H9 (cell line): ENCODE data around the gene MIPOL1. TPM values are rescaled to one million over a fixed set of nuclear protein-coding genes. Genes with fewer than 3 reads are reported as not detected.

Experiments
- DNase-seq: peaks from one replicate; pipeline ENCODE4 v3.0.0-alpha.2; 2017
- H2AFZ ChIP-seq: one replicate; pipeline ENCODE4 v1.6.1; 2013; ENCODE audit warnings: mild to moderate bottlenecking, low read length, control low read depth, moderate library complexity
- H2AK5ac ChIP-seq: 2 replicates; pipeline ENCODE4 v1.6.1; 2013; ENCODE audit warnings: low read length, control low read depth, mixed read lengths; ENCODE audit not compliant: insufficient read length
- H2BK120ac ChIP-seq: one replicate; pipeline ENCODE4 v1.6.1; 2013; ENCODE audit warnings: low read depth, mild to moderate bottlenecking, low read length, control low read depth, inconsistent platforms; ENCODE audit not compliant: poor library complexity, severe bottlenecking
- H2BK12ac ChIP-seq: 2 replicates; pipeline ENCODE4 v1.6.1; 2013; ENCODE audit warnings: low read length, control low read depth, mixed read lengths, low read depth; ENCODE audit not compliant: insufficient read length
- H2BK15ac ChIP-seq: 2 replicates; pipeline ENCODE4 v1.6.1; 2013; ENCODE audit warnings: low read depth, low read length, control low read depth
- H2BK20ac ChIP-seq: one replicate; pipeline ENCODE4 v1.6.1; 2013; ENCODE audit warnings: low read depth, mild to moderate bottlenecking, low read length, control low read depth, inconsistent platforms; ENCODE audit not compliant: poor library complexity, severe bottlenecking
- H2BK5ac ChIP-seq: 2 replicates; pipeline ENCODE4 v1.6.1; 2013; ENCODE audit warnings: low read length, control low read depth, mixed read lengths; ENCODE audit not compliant: insufficient read length
- H3K14ac ChIP-seq: 2 replicates; pipeline ENCODE4 v1.6.1; 2013; ENCODE audit warnings: low read length, control low read depth; ENCODE audit not compliant: insufficient read depth
- H3K18ac ChIP-seq: 2 replicates; pipeline ENCODE4 v1.6.1; 2013; ENCODE audit warnings: low read depth, mild to moderate bottlenecking, mixed read lengths, low read length, control low read depth; ENCODE audit not compliant: insufficient read length
- H3K23ac ChIP-seq: 2 replicates; pipeline ENCODE4 v1.6.1; 2013; ENCODE audit warnings: low read length, control low read depth, mixed read lengths, low read depth; ENCODE audit not compliant: insufficient read length
- H3K23me2 ChIP-seq: 2 replicates; pipeline ENCODE4 v1.6.1; 2013; ENCODE audit warnings: low read depth, mild to moderate bottlenecking, mixed read lengths, low read length, control low read depth; ENCODE audit not compliant: insufficient read length, poor library complexity, severe bottlenecking
- H3K27ac ChIP-seq: 2 replicates; pipeline ENCODE4 v1.5.1; 2013; ENCODE audit warnings: low read length, control low read depth, mixed read lengths, low read depth; ENCODE audit not compliant: insufficient read length
- H3K27me3 ChIP-seq: 2 replicates; pipeline ENCODE4 v1.6.1; 2013; ENCODE audit warnings: low read length, control low read depth, inconsistent platforms; ENCODE audit not compliant: insufficient read depth
- H3K4ac ChIP-seq: 2 replicates; pipeline ENCODE4 v1.6.1; 2013; ENCODE audit warnings: low read depth, mild to moderate bottlenecking, control low read depth, inconsistent platforms, low read length, moderate library complexity
- H3K4me1 ChIP-seq: 2 replicates; pipeline ENCODE4 v1.6.1; 2013; ENCODE audit warnings: low read length, control low read depth, inconsistent platforms; ENCODE audit not compliant: insufficient read depth
- H3K4me2 ChIP-seq: 2 replicates; pipeline ENCODE4 v1.6.1; 2013; ENCODE audit warnings: low read length, control low read depth, mixed read lengths; ENCODE audit not compliant: insufficient read length, insufficient read depth
- H3K56ac ChIP-seq: 2 replicates; pipeline ENCODE4 v1.6.1; 2013; ENCODE audit warnings: low read depth, mild to moderate bottlenecking, mixed read lengths, low read length, control low read depth; ENCODE audit not compliant: insufficient read length
- H3K79me1 ChIP-seq: 2 replicates; pipeline ENCODE4 v1.6.1; 2013; ENCODE audit warnings: low read depth, mild to moderate bottlenecking, moderate library complexity, low read length, control low read depth, inconsistent platforms; ENCODE audit not compliant: insufficient read depth, poor library complexity, severe bottlenecking
- H3K79me2 ChIP-seq: 2 replicates; pipeline ENCODE4 v1.6.1; 2013; ENCODE audit warnings: low read length, control low read depth, inconsistent platforms; ENCODE audit not compliant: insufficient read depth
- H3K9ac ChIP-seq: 2 replicates; pipeline ENCODE4 v1.6.1; 2013; ENCODE audit warnings: low read length, control low read depth, mixed read lengths; ENCODE audit not compliant: insufficient read length; ENCODE audit errors: extremely low read depth
- H3K9me3 ChIP-seq: one replicate; pipeline ENCODE4 v1.6.1; 2013; ENCODE audit warnings: low read depth, low read length, inconsistent platforms; ENCODE audit not compliant: control insufficient read depth
- H3T11ph ChIP-seq: one replicate; pipeline ENCODE4 v1.6.1; 2013; ENCODE audit warnings: mild to moderate bottlenecking, low read length, control low read depth, inconsistent platforms
- H4K20me1 ChIP-seq: one replicate; pipeline ENCODE4 v1.6.1; 2013; ENCODE audit not compliant: control insufficient read depth, insufficient read length, insufficient read depth
- H4K5ac ChIP-seq: 2 replicates; pipeline ENCODE4 v1.6.1; 2013; ENCODE audit warnings: low read depth, mild to moderate bottlenecking, mixed read lengths, low read length, control low read depth; ENCODE audit not compliant: insufficient read length
- H4K8ac ChIP-seq: replicated peaks from 2 replicates; pipeline ENCODE4 v1.6.1; 2013; ENCODE audit warnings: low read length, control low read depth, mixed read lengths, low read depth; ENCODE audit not compliant: insufficient read length
- H4K91ac ChIP-seq: 2 replicates; pipeline ENCODE4 v1.6.1; 2013; ENCODE audit warnings: low read depth, mild to moderate bottlenecking, moderate library complexity, mixed read lengths, low read length, control low read depth; ENCODE audit not compliant: insufficient read length
- H3K27ac Mint-ChIP-seq, 3 experiments: 2 replicates in 2 of 3; 3 replicates in 1 of 3; pipeline ENCODE4 v1.8.0; 2020 to 2021; ENCODE audit warnings: mixed read lengths in 3 of 3, mild to moderate bottlenecking in 1 of 3, moderate library complexity in 1 of 3
- H3K27me3 Mint-ChIP-seq: 2 replicates; pipeline ENCODE4 v1.8.0; 2021; ENCODE audit warnings: low read depth, mild to moderate bottlenecking, moderate library complexity, mixed read lengths
- H3K36me3 Mint-ChIP-seq, 3 experiments: 2 replicates in 2 of 3; 3 replicates in 1 of 3; pipeline ENCODE4 v1.8.0; 2020 to 2021; ENCODE audit warnings: low read depth in 3 of 3, mixed read lengths in 3 of 3; ENCODE audit not compliant: insufficient read depth in 1 of 3
- H3K4me1 Mint-ChIP-seq, 2 experiments: 2 replicates each; pipeline ENCODE4 v1.8.0; 2020; ENCODE audit warnings: mixed read lengths in 2 of 2
- H3K4me3 Mint-ChIP-seq, 2 experiments: 2 replicates in 1 of 2; 3 replicates in 1 of 2; pipeline ENCODE4 v1.8.0; 2020 to 2021; ENCODE audit warnings: mild to moderate bottlenecking in 2 of 2, mixed read lengths in 2 of 2, moderate library complexity in 1 of 2
- H3K9me3 Mint-ChIP-seq, 2 experiments: 2 replicates in 1 of 2; 3 replicates in 1 of 2; pipeline ENCODE4 v1.8.0; 2020; ENCODE audit warnings: mild to moderate bottlenecking in 2 of 2, mixed read lengths in 2 of 2, moderate library complexity in 1 of 2
- WGBS: extraction: QIAGEN DNeasy Blood & Tissue Kit; methylation state at CpG from one replicate; pipeline ENCODE4 v1.1.7; 2013; ENCODE audit warnings: missing lambda C conversion rate, low lambda C conversion rate, mixed read lengths; ENCODE audit not compliant: insufficient read length; ENCODE audit errors: extremely low coverage; 5-methylcytosine and 5-hydroxymethylcytosine counted together
- total RNA-seq: library from RNA; stranded (reverse); gene quantifications from 2 replicates; pipeline ENCODE4 v1.2.1, GENCODE V29; 2021
- TF ChIP-seq, protein P1 (sequence below): fragments of 200-600 bp; sonication (generic); conservative IDR thresholded peaks from 3 replicates; pipeline ENCODE4 v1.8.0; 2021; ENCODE audit warnings: antibody characterized with exemption, mild to moderate bottlenecking

MIPOL1 gene
- total RNA-seq, 1 experiment from 2014 or later, result 15.6 TPM

GRCh38 chr14:37558740-37559139 is 361.0 kb downstream of the MIPOL1 start:
- Histone ChIP-seq H3K23ac (no peak overlapping the region), H3K9me3 (no peaks in the 10 kb centered on the region), H4K91ac (no peak overlapping the region), H2AK5ac (no peak overlapping the region), H3K27ac (no peak overlapping the region), H2BK5ac (no peak overlapping the region), H4K8ac (no peak overlapping the region), H4K20me1 (no peaks in the 10 kb centered on the region), H3T11ph (no peak overlapping the region), H3K79me2 (no peaks in the 10 kb centered on the region), H3K56ac (no peak overlapping the region), H3K4me1 (no peaks in the 10 kb centered on the region), H3K18ac (no peak overlapping the region), H2AFZ (no peak overlapping the region), H3K14ac (no peak overlapping the region), H3K27me3 (no peaks in the 10 kb centered on the region), H2BK120ac (no peak overlapping the region), H2BK12ac (no peak overlapping the region), H3K79me1 (no peaks in the 10 kb centered on the region), H3K9ac (no peak overlapping the region), H2BK20ac (no peak overlapping the region), H3K4me2 (no peak overlapping the region), H4K5ac (no peak overlapping the region), H2BK15ac (no peak overlapping the region), H3K4ac (no peak overlapping the region), H3K23me2 (no peaks in the 10 kb centered on the region)
- no peak overlapping the region for H3K4me3 Mint-ChIP-seq
- TF ChIP-seq, protein P1, sequence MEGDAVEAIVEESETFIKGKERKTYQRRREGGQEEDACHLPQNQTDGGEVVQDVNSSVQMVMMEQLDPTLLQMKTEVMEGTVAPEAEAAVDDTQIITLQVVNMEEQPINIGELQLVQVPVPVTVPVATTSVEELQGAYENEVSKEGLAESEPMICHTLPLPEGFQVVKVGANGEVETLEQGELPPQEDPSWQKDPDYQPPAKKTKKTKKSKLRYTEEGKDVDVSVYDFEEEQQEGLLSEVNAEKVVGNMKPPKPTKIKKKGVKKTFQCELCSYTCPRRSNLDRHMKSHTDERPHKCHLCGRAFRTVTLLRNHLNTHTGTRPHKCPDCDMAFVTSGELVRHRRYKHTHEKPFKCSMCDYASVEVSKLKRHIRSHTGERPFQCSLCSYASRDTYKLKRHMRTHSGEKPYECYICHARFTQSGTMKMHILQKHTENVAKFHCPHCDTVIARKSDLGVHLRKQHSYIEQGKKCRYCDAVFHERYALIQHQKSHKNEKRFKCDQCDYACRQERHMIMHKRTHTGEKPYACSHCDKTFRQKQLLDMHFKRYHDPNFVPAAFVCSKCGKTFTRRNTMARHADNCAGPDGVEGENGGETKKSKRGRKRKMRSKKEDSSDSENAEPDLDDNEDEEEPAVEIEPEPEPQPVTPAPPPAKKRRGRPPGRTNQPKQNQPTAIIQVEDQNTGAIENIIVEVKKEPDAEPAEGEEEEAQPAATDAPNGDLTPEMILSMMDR, result no peak
- no peaks in the 10 kb centered on the region; the same call in 1 of the 2 replicates for H3K27me3 Mint-ChIP-seq
- H3K9me3 Mint-ChIP-seq, result peaks cover 22 to 25% of the 10 kb centered on the region in 2 experiments
- H3K27ac Mint-ChIP-seq, result no peak overlapping the region
- no CpG with 5 or more reads among the region's 4 CpGs for WGBS
- no peak for DNase-seq
- 0 out of 4 replicates have a peak, but pooled peaks cover 0 to 2% of the 10 kb centered on the region in 2 experiments for H3K4me1 Mint-ChIP-seq
- peaks cover 5 to 25% (median 18%) of the 10 kb centered on the region in 3 experiments for H3K36me3 Mint-ChIP-seq
